ENCODE data around the gene OPN5. TPM values are rescaled to one million over a fixed set of nuclear protein-coding genes. Genes with fewer than 3 reads are reported as not detected.

The OPN5 gene
- total RNA-seq, 1 experiment from 2014 or later = not detected

- Histone ChIP-seq H3K4me2 (no peak overlapping the region), H3K9me3 (ENCODE audit: insufficient read depth, low read depth) (no peaks in the 10 kb centered on the region), H3K9me2 (ENCODE audit: insufficient read depth) (no peaks in the 10 kb centered on the region), H3F3A (ENCODE audit: insufficient read depth, low read depth) (no peaks in the 10 kb centered on the region), H3K4me1 (replicated peaks; ENCODE audit: insufficient read depth) (no peaks in the 10 kb centered on the region), H3K27ac (no peak overlapping the region), H4K20me1 (ENCODE audit: insufficient read depth) (no peaks in the 10 kb centered on the region), H3K36me3 (ENCODE audit: low read depth) (no peaks in the 10 kb centered on the region), H3K79me2 (ENCODE audit: low read depth) (no peaks in the 10 kb centered on the region), H3K27me3 (ENCODE audit: insufficient read depth, low read depth) (no peaks in the 10 kb centered on the region), H3K4me3 (no peak overlapping the region), H2AFZ (no peak overlapping the region)
- BruUV-seq (replicated peaks) = no TSS peak
- CTCF ChIA-PET = no interaction called here
- DNase-seq = no peak
- TF ChIP-seq CTCF (conservative IDR thresholded peaks at IDR 0.05) (no peak), EZH2 (IDR thresholded peaks at IDR 0.05; ENCODE audit: low read depth) (no peak)
- POLR2A ChIA-PET (ENCODE audit: unreplicated experiment) = interaction anchor here (0.6 kb wide), 1 partner anchor 343 kb away, joined by 4 read pairs; no protein-coding TSS in a partner anchor
- intact Hi-C loops (cut with micrococcal nuclease; ENCODE audit: unreplicated experiment) = no loop called here
These were observed 73.1 kb downstream of the OPN5 start for GRCh38 chr6:47854971-47855370.

GRCh38 chr6:47859175-47859574, 77.3 kb downstream of the OPN5 start:
- CTCF ChIA-PET = no interaction called here
- BruUV-seq (replicated peaks) = no TSS peak

GRCh38 chr6:47862731-47863130, 80.9 kb downstream of the OPN5 start:
- Histone ChIP-seq H4K20me1 (ENCODE audit: insufficient read depth) (no peaks in the 10 kb centered on the region), H3K4me2 (no peak overlapping the region), H3K27ac (no peak overlapping the region), H3K4me1 (replicated peaks; ENCODE audit: insufficient read depth) (no peaks in the 10 kb centered on the region), H2AFZ (no peak overlapping the region), H3K36me3 (ENCODE audit: low read depth) (no peaks in the 10 kb centered on the region), H3K27me3 (ENCODE audit: insufficient read depth, low read depth) (no peaks in the 10 kb centered on the region), H3K9me3 (ENCODE audit: insufficient read depth, low read depth) (no peaks in the 10 kb centered on the region), H3K4me3 (no peak overlapping the region), H3K79me2 (ENCODE audit: low read depth) (no peaks in the 10 kb centered on the region), H3F3A (ENCODE audit: insufficient read depth, low read depth) (no peaks in the 10 kb centered on the region), H3K9me2 (ENCODE audit: insufficient read depth) (peaks cover 7% of the 10 kb centered on the region; the same call in 1 of the 2 replicates)
- intact Hi-C loops (cut with micrococcal nuclease; ENCODE audit: unreplicated experiment) = no loop called here
- BruUV-seq (replicated peaks) = no TSS peak
- no peak for DNase-seq
- ChIA-PET POLR2A (ENCODE audit: unreplicated experiment) (no interaction called here), CTCF (no interaction called here)
- no peak for TF ChIP-seq EZH2 (IDR thresholded peaks at IDR 0.05; ENCODE audit: low read depth)
- no peak for TF ChIP-seq CTCF (conservative IDR thresholded peaks at IDR 0.05)

More at GRCh38 chr6:47859175-47859574, 77.3 kb downstream of the OPN5 start:
- H3K27ac ChIP-seq = no peak overlapping the region
- no peaks in the 10 kb centered on the region for H3K36me3 ChIP-seq (ENCODE audit: low read depth)
- H3K4me1 ChIP-seq (replicated peaks; ENCODE audit: insufficient read depth) = no peaks in the 10 kb centered on the region
- H3F3A ChIP-seq (ENCODE audit: insufficient read depth, low read depth) = no peaks in the 10 kb centered on the region
- POLR2A ChIA-PET (ENCODE audit: unreplicated experiment) = no interaction called here
- no peaks in the 10 kb centered on the region for H4K20me1 ChIP-seq (ENCODE audit: insufficient read depth)
- H3K9me3 ChIP-seq (ENCODE audit: insufficient read depth, low read depth) = no peaks in the 10 kb centered on the region
- intact Hi-C loops (cut with micrococcal nuclease; ENCODE audit: unreplicated experiment) = no loop called here
- H3K27me3 ChIP-seq (ENCODE audit: insufficient read depth, low read depth) = no peaks in the 10 kb centered on the region
- no peak overlapping the region for H3K4me2 ChIP-seq
- H2AFZ ChIP-seq = no peak overlapping the region
- peaks cover 7% of the 10 kb centered on the region; the same call in 1 of the 2 replicates for H3K9me2 ChIP-seq (ENCODE audit: insufficient read depth)
- DNase-seq = no peak
- H3K79me2 ChIP-seq (ENCODE audit: low read depth) = no peaks in the 10 kb centered on the region
- TF ChIP-seq CTCF (conservative IDR thresholded peaks at IDR 0.05) = no peak
- no peak for TF ChIP-seq EZH2 (IDR thresholded peaks at IDR 0.05; ENCODE audit: low read depth)
- no peak overlapping the region for H3K4me3 ChIP-seq
